HepG2 (cell line): ENCODE measurements around the gene ACSBG1. TPM values are rescaled to one million over a fixed set of nuclear protein-coding genes. Genes with fewer than 3 reads are reported as not detected.
A peak's percentile ranks its signal among the peaks of the same experiment; 100 is the strongest.

Source experiments
- CCDC6 ChIP-seq: sonication (generic); formaldehyde crosslinking; IDR thresholded peaks from 2 replicates; pipeline ENCODE4 v1.8.1; 2022; ENCODE audit warnings: mild to moderate bottlenecking, missing genetic modification reagents, moderate library complexity
- EP300 ChIP-seq, 3 experiments: sonication (generic) in 1 of 3; formaldehyde crosslinking in 1 of 3; IDR thresholded peaks; 2 replicates each; pipeline versions ENCODE4 v1.5.1 to v1.6.1; 2011 to 2020; ENCODE audit warnings: low read depth in 2 of 3, low read length in 2 of 3, borderline replicate concordance in 1 of 3, improper control_type of control experiment in 1 of 3, mild to moderate bottlenecking in 1 of 3, missing genetic modification reagents in 1 of 3, moderate library complexity in 1 of 3
- PPARG ChIP-seq: conservative IDR thresholded peaks from 2 replicates; pipeline ENCODE4 v1.6.1; 2016; ENCODE audit warnings: missing biosample characterization, missing genetic modification reagents
- REPIN1 ChIP-seq: sonication (generic); formaldehyde crosslinking; IDR thresholded peaks from 2 replicates; pipeline ENCODE4 v1.8.0; 2022; ENCODE audit warnings: missing genetic modification reagents, low read depth, mild to moderate bottlenecking, borderline replicate concordance
- SIN3B ChIP-seq: fragments of 150-350 bp; IDR thresholded peaks from 2 replicates; pipeline ENCODE4 v1.6.1; 2014; ENCODE audit warnings: low read length
- SPEN ChIP-seq: sonication (generic); formaldehyde crosslinking; IDR thresholded peaks from 2 replicates; pipeline ENCODE4 v1.5.1; 2020; ENCODE audit warnings: low read depth, mild to moderate bottlenecking, missing genetic modification reagents
- TCF12 ChIP-seq, 2 experiments: fragments of 450-650 bp in 1 of 2; sonication (generic) in 1 of 2; formaldehyde crosslinking in 1 of 2; IDR thresholded peaks; 2 replicates each; pipeline versions ENCODE4 v1.6.1 to v1.8.0; 2017 to 2022; ENCODE audit warnings: antibody characterized with exemption in 1 of 2, mild to moderate bottlenecking in 1 of 2, missing genetic modification reagents in 1 of 2, moderate library complexity in 1 of 2
- ZNF382 ChIP-seq: sonication (generic); formaldehyde crosslinking; IDR thresholded peaks from 2 replicates; pipeline ENCODE4 v1.5.0; 2020; ENCODE audit warnings: missing genetic modification reagents, mild to moderate bottlenecking, borderline replicate concordance
- polyA plus RNA-seq, 8 experiments: library from polyadenylated mRNA; depleted of rRNA in 3 of 8; stranded (reverse) in 7 of 8; unstranded in 1 of 8; fragments of >200 nt; fragmentation: Illumina TruSeq in 4 of 8; extraction: Trizol in 4 of 8; gene quantifications; 2 replicates each; pipeline versions ENCODE4 v1.2.1 to v1.2.3, GENCODE V29; 2011 to 2016; ENCODE audit warnings: low read depth in 4 of 8, missing spikeins in 1 of 8, mixed read lengths in 1 of 8; ENCODE audit not compliant: insufficient read depth in 1 of 8
- total RNA-seq, 5 experiments: library from RNA; depleted of rRNA; stranded (reverse); fragments of >200 nt; fragmentation: Illumina TruSeq; extraction: Trizol; gene quantifications; 2 replicates each; pipeline ENCODE4 v1.2.3, GENCODE V29; 2016; ENCODE audit warnings: low read depth in 1 of 5
- TF ChIP-seq, protein P1 (sequence below), 2 experiments: sonication (generic) in 1 of 2; formaldehyde crosslinking in 1 of 2; IDR thresholded peaks; 2 replicates each; pipeline versions ENCODE4 v1.4.0 to v1.6.1; 2016 to 2020; ENCODE audit warnings: borderline replicate concordance in 1 of 2, low read depth in 1 of 2, mild to moderate bottlenecking in 1 of 2, missing genetic modification reagents in 1 of 2
- TF ChIP-seq, protein P2 (sequence below): sonication (generic); formaldehyde crosslinking; IDR thresholded peaks from 2 replicates; pipeline ENCODE4 v1.4.0; 2020; ENCODE audit warnings: missing genetic modification reagents, borderline replicate concordance
- TF ChIP-seq, protein P3 (sequence below): sonication (generic); formaldehyde crosslinking; IDR thresholded peaks from 2 replicates; pipeline ENCODE4 v1.5.0; 2020; ENCODE audit warnings: mild to moderate bottlenecking, missing genetic modification reagents
- TF ChIP-seq, protein P4 (sequence below): sonication (generic); formaldehyde crosslinking; IDR thresholded peaks from 2 replicates; pipeline ENCODE4 v1.8.1; 2023; ENCODE audit warnings: mild to moderate bottlenecking, missing genetic modification reagents, borderline replicate concordance
- TF ChIP-seq, protein P5 (sequence below): sonication (generic); formaldehyde crosslinking; IDR thresholded peaks from 2 replicates; pipeline ENCODE4 v1.8.0; 2022; ENCODE audit warnings: low read depth, missing genetic modification reagents
- TF ChIP-seq, protein P6 (sequence below): sonication (generic); formaldehyde crosslinking; IDR thresholded peaks from 2 replicates; pipeline ENCODE4 v1.4.0; 2020; ENCODE audit warnings: missing genetic modification reagents

The ACSBG1 gene
- total and polyA plus RNA-seq, 2 of the 13 experiments (the other 11 are each of a cell fraction or from before 2014, with no cell fraction given), result 0.35 to 0.81 TPM

DNA sequence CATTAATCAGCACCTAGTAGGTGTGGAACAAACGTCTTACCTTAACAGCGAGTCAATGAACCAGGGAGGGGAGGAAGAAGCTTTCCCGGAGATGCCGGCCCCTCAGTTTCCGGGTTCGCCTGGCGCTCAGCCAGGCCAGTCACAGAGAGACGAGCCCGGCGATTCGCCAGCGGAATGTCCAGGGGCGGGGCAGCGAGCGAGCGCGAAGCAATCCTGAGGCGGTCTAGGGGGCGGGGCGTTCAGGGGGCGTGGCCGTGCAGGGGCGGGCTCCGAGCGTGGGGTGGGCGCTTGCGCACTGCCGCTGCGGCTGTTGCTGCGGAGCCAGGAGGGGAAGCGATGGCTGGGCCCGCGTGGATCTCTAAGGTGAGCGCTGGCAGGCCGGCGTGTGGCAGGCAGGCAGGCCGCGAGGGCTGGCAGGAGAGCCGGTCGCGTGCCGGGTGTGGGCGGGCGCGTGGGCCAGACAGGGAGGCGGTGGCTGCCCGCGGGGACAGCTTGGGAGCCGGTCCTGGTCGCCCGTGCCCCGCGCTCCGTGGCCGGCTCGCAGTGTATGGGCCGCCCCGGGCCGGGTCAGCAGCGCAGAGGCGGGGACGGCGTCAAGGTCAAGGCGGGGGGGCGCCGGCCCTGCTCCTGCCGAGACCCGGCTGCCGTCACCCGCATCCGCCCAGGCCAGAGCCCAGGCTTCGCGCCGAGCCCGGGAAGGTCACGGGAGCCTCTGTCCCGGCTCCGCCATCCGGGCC lies 85.1 kb downstream of the ACSBG1 start, which contains the start of gene IDH3A (continued):
- TF ChIP-seq, protein P1, sequence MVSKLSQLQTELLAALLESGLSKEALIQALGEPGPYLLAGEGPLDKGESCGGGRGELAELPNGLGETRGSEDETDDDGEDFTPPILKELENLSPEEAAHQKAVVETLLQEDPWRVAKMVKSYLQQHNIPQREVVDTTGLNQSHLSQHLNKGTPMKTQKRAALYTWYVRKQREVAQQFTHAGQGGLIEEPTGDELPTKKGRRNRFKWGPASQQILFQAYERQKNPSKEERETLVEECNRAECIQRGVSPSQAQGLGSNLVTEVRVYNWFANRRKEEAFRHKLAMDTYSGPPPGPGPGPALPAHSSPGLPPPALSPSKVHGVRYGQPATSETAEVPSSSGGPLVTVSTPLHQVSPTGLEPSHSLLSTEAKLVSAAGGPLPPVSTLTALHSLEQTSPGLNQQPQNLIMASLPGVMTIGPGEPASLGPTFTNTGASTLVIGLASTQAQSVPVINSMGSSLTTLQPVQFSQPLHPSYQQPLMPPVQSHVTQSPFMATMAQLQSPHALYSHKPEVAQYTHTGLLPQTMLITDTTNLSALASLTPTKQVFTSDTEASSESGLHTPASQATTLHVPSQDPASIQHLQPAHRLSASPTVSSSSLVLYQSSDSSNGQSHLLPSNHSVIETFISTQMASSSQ (IDR thresholded peaks at IDR 0.05; ENCODE audit: low read depth), result no peak
- TF ChIP-seq, protein P1 (CRISPR knock-in tag; IDR thresholded peaks at IDR 0.05; ENCODE audit: borderline replicate concordance), result no peak
- TF ChIP-seq, protein P2, sequence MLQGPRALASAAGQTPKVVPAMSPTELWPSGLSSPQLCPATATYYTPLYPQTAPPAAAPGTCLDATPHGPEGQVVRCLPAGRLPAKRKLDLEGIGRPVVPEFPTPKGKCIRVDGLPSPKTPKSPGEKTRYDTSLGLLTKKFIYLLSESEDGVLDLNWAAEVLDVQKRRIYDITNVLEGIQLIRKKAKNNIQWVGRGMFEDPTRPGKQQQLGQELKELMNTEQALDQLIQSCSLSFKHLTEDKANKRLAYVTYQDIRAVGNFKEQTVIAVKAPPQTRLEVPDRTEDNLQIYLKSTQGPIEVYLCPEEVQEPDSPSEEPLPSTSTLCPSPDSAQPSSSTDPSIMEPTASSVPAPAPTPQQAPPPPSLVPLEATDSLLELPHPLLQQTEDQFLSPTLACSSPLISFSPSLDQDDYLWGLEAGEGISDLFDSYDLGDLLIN (CRISPR knock-in tag), result no peak
- TF ChIP-seq, protein P3, sequence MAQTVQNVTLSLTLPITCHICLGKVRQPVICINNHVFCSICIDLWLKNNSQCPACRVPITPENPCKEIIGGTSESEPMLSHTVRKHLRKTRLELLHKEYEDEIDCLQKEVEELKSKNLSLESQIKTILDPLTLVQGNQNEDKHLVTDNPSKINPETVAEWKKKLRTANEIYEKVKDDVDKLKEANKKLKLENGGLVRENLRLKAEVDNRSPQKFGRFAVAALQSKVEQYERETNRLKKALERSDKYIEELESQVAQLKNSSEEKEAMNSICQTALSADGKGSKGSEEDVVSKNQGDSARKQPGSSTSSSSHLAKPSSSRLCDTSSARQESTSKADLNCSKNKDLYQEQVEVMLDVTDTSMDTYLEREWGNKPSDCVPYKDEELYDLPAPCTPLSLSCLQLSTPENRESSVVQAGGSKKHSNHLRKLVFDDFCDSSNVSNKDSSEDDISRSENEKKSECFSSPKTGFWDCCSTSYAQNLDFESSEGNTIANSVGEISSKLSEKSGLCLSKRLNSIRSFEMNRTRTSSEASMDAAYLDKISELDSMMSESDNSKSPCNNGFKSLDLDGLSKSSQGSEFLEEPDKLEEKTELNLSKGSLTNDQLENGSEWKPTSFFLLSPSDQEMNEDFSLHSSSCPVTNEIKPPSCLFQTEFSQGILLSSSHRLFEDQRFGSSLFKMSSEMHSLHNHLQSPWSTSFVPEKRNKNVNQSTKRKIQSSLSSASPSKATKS (CRISPR knock-in tag), result no peak
- TF ChIP-seq, protein P4, sequence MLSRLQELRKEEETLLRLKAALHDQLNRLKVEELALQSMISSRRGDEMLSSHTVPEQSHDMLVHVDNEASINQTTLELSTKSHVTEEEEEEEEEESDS (CRISPR knock-in tag), result 0 out of 2 replicates have a peak, but pooled peaks have one; percentile 54
- TF ChIP-seq SIN3B, result no peak
- TF ChIP-seq, protein P5, sequence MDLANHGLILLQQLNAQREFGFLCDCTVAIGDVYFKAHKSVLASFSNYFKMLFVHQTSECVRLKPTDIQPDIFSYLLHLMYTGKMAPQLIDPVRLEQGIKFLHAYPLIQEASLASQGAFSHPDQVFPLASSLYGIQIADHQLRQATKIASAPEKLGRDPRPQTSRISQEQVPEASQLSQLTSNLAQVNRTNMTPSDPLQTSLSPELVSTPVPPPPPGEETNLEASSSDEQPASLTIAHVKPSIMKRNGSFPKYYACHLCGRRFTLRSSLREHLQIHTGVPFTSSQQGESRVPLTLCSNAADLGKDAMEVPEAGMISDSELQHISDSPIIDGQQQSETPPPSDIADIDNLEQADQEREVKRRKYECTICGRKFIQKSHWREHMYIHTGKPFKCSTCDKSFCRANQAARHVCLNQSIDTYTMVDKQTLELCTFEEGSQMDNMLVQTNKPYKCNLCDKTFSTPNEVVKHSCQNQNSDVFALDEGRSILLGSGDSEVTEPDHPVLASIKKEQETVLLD (CRISPR knock-in tag), result no peak
- no peak for TF ChIP-seq SPEN (CRISPR knock-in tag)
- TF ChIP-seq EP300 (IDR thresholded peaks at IDR 0.05; ENCODE audit: low read depth in 2 of 2, low read length in 2 of 2), result no peak
- TF ChIP-seq EP300 (CRISPR knock-in tag; IDR thresholded peaks at IDR 0.05; ENCODE audit: borderline replicate concordance), result no peak
- TF ChIP-seq PPARG (CRISPR knock-in tag), result no peak
- TF ChIP-seq, protein P6, sequence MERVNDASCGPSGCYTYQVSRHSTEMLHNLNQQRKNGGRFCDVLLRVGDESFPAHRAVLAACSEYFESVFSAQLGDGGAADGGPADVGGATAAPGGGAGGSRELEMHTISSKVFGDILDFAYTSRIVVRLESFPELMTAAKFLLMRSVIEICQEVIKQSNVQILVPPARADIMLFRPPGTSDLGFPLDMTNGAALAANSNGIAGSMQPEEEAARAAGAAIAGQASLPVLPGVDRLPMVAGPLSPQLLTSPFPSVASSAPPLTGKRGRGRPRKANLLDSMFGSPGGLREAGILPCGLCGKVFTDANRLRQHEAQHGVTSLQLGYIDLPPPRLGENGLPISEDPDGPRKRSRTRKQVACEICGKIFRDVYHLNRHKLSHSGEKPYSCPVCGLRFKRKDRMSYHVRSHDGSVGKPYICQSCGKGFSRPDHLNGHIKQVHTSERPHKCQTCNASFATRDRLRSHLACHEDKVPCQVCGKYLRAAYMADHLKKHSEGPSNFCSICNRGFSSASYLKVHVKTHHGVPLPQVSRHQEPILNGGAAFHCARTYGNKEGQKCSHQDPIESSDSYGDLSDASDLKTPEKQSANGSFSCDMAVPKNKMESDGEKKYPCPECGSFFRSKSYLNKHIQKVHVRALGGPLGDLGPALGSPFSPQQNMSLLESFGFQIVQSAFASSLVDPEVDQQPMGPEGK (CRISPR knock-in tag), result peak; percentile 10; the same call in 1 of the 2 replicates
- peak; percentile 86; the same call in 1 of the 2 replicates for TF ChIP-seq CCDC6 (CRISPR knock-in tag)
- TF ChIP-seq ZNF382 (CRISPR knock-in tag), result no peak
- TF ChIP-seq REPIN1 (CRISPR knock-in tag), result no peak
- no peak for TF ChIP-seq TCF12 (IDR thresholded peaks at IDR 0.05)
- TF ChIP-seq TCF12 (CRISPR knock-in tag; IDR thresholded peaks at IDR 0.05), result no peak
